HepG2 (cell line): ENCODE data around the gene PEPD. TPM values are rescaled to one million over a fixed set of nuclear protein-coding genes. Genes with fewer than 3 reads are reported as not detected.

Source experiments
- ATAD3A ChIP-seq: sonication (generic); formaldehyde crosslinking; IDR thresholded peaks from 2 replicates; pipeline ENCODE4 v1.4.0; 2020; ENCODE audit warnings: missing genetic modification reagents
- BATF2 ChIP-seq: sonication (generic); formaldehyde crosslinking; IDR thresholded peaks from 2 replicates; pipeline ENCODE4 v1.8.0; 2022; ENCODE audit warnings: mild to moderate bottlenecking, missing genetic modification reagents, moderate library complexity
- FOXC1 ChIP-seq: sonication (generic); formaldehyde crosslinking; IDR thresholded peaks from 2 replicates; pipeline ENCODE4 v1.8.0; 2022; ENCODE audit warnings: mild to moderate bottlenecking, missing genetic modification reagents, borderline replicate concordance
- GATAD1 ChIP-seq: IDR thresholded peaks from 2 replicates; pipeline ENCODE4 v1.6.1; 2016; ENCODE audit warnings: missing genetic modification reagents, missing compliant biosample characterization
- GFI1 ChIP-seq: sonication (generic); formaldehyde crosslinking; IDR thresholded peaks from 2 replicates; pipeline ENCODE4 v1.5.0; 2020; ENCODE audit warnings: missing genetic modification reagents, mild to moderate bottlenecking, borderline replicate concordance
- HES4 ChIP-seq: sonication (generic); formaldehyde crosslinking; IDR thresholded peaks from 2 replicates; pipeline ENCODE4 v1.9.0; 2021; ENCODE audit warnings: mild to moderate bottlenecking, missing genetic modification reagents, borderline replicate concordance
- RXRB ChIP-seq: IDR thresholded peaks from 2 replicates; pipeline ENCODE4 v1.6.1; 2016; ENCODE audit warnings: borderline replicate concordance, missing genetic modification reagents, missing compliant biosample characterization
- TAF15 ChIP-seq: fragments of 200-400 bp; formaldehyde crosslinking; IDR thresholded peaks from one replicate; pipeline ENCODE4 v1.6.1; 2018; ENCODE audit warnings: mild to moderate bottlenecking, low read depth, low read length; ENCODE audit not compliant: poor library complexity, severe bottlenecking
- U2AF2 ChIP-seq: fragments of 200-400 bp; formaldehyde crosslinking; IDR thresholded peaks from 2 replicates; pipeline ENCODE4 v1.6.1; 2017; ENCODE audit warnings: low read depth, mild to moderate bottlenecking, low read length
- ZEB1 ChIP-seq: IDR thresholded peaks from 2 replicates; pipeline ENCODE4 v1.6.1; 2012; ENCODE audit warnings: mild to moderate bottlenecking, low read depth, inconsistent platforms; ENCODE audit not compliant: insufficient replicate concordance
- ZMYM2 ChIP-seq: sonication (generic); formaldehyde crosslinking; IDR thresholded peaks from 2 replicates; pipeline ENCODE4 v1.8.0; 2022; ENCODE audit warnings: mild to moderate bottlenecking, missing genetic modification reagents
- ZNF296 ChIP-seq: sonication (generic); formaldehyde crosslinking; conservative IDR thresholded peaks from 2 replicates; pipeline ENCODE4 v1.5.0; 2020; ENCODE audit warnings: mild to moderate bottlenecking, missing genetic modification reagents
- ZNF30 ChIP-seq: sonication (generic); formaldehyde crosslinking; IDR thresholded peaks from 2 replicates; pipeline ENCODE4 v1.5.0; 2020; ENCODE audit warnings: mild to moderate bottlenecking, missing genetic modification reagents
- ZNF333 ChIP-seq: sonication (generic); formaldehyde crosslinking; IDR thresholded peaks from 2 replicates; pipeline ENCODE4 v1.4.0; 2020; ENCODE audit warnings: mild to moderate bottlenecking, missing genetic modification reagents, borderline replicate concordance
- ZNF460 ChIP-seq: sonication (generic); formaldehyde crosslinking; IDR thresholded peaks from 2 replicates; pipeline ENCODE4 v1.5.1; 2020; ENCODE audit warnings: missing genetic modification reagents, mild to moderate bottlenecking, borderline replicate concordance
- ZNF616 ChIP-seq: sonication (generic); formaldehyde crosslinking; IDR thresholded peaks from 2 replicates; pipeline ENCODE4 v1.5.0; 2020; ENCODE audit warnings: low read depth, mild to moderate bottlenecking, missing genetic modification reagents
- ZNF710 ChIP-seq: sonication (generic); formaldehyde crosslinking; IDR thresholded peaks from 2 replicates; pipeline ENCODE4 v1.5.0; 2020; ENCODE audit warnings: mild to moderate bottlenecking, missing genetic modification reagents, borderline replicate concordance
- ZNF772 ChIP-seq: sonication (generic); formaldehyde crosslinking; IDR thresholded peaks from 2 replicates; pipeline ENCODE4 v1.5.0; 2020; ENCODE audit warnings: mild to moderate bottlenecking, missing genetic modification reagents
- polyA plus RNA-seq, 8 experiments: library from polyadenylated mRNA; depleted of rRNA in 3 of 8; stranded (reverse) in 7 of 8; unstranded in 1 of 8; fragments of >200 nt; fragmentation: Illumina TruSeq in 4 of 8; extraction: Trizol in 4 of 8; gene quantifications; 2 replicates each; pipeline versions ENCODE4 v1.2.1 to v1.2.3, GENCODE V29; 2011 to 2016; ENCODE audit warnings: low read depth in 4 of 8, missing spikeins in 1 of 8, mixed read lengths in 1 of 8; ENCODE audit not compliant: insufficient read depth in 1 of 8
- total RNA-seq, 5 experiments: library from RNA; depleted of rRNA; stranded (reverse); fragments of >200 nt; fragmentation: Illumina TruSeq; extraction: Trizol; gene quantifications; 2 replicates each; pipeline ENCODE4 v1.2.3, GENCODE V29; 2016; ENCODE audit warnings: low read depth in 1 of 5
- TF ChIP-seq, protein P1 (sequence below): sonication (generic); formaldehyde crosslinking; conservative IDR thresholded peaks from 2 replicates; pipeline ENCODE4 v1.4.0; 2020; ENCODE audit warnings: missing genetic modification reagents
- TF ChIP-seq, protein P2 (sequence below): sonication (generic); formaldehyde crosslinking; IDR thresholded peaks from 2 replicates; pipeline ENCODE4 v1.4.0; 2020; ENCODE audit warnings: missing genetic modification reagents, borderline replicate concordance

Gene PEPD
- total and polyA plus RNA-seq, 2 of the 13 experiments (the other 11 are each of a cell fraction or from before 2014, with no cell fraction given), result 60.7 to 75.1 TPM

DNA sequence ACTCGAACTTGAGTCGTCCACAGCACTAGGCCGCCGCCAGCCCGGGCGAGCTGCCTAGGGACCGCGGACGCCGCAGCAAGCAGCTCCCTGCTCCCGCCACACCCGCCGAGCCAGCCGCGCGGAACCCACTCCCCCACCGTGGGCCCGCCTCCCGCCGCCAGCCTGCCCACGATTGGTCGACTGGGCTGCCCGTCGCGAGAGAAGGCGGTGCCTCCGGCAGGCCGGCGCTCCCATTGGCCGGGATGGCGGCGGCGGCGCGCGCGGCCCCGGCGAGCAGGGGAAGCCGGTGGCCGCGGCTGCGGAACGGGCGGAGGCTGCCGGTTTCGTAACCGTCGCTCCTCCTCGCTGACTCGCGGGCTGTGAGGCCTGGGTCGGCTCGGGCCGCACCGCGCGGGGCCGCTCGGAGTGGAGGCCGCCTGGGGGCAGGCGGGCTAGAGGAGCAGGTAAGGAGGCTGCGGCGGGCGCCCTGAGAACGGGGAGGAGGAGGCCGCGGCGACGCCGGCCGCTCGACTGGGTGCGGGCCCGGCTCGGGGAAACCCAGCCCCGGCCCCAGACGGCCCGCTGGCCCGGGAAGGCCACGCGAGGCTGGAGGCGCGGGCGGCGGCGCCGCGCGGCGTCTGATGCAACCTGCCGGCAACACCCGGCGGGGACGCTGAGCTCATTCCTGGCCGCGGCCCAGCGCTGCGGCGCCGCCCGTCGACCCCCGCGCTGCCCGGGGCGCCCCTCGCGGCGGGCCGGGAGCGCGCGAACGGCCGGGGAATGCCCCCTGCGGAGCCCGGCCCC lies 147.9 kb downstream of the PEPD start, which contains the start of gene CEBPG (continued):
- TF ChIP-seq, protein P1, sequence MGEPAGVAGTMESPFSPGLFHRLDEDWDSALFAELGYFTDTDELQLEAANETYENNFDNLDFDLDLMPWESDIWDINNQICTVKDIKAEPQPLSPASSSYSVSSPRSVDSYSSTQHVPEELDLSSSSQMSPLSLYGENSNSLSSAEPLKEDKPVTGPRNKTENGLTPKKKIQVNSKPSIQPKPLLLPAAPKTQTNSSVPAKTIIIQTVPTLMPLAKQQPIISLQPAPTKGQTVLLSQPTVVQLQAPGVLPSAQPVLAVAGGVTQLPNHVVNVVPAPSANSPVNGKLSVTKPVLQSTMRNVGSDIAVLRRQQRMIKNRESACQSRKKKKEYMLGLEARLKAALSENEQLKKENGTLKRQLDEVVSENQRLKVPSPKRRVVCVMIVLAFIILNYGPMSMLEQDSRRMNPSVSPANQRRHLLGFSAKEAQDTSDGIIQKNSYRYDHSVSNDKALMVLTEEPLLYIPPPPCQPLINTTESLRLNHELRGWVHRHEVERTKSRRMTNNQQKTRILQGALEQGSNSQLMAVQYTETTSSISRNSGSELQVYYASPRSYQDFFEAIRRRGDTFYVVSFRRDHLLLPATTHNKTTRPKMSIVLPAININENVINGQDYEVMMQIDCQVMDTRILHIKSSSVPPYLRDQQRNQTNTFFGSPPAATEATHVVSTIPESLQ (CRISPR knock-in tag), result no peak
- TF ChIP-seq U2AF2, result no peak
- TF ChIP-seq GATAD1 (CRISPR knock-in tag), result 0 out of 2 replicates have a peak, but pooled peaks have one; percentile 50
- TF ChIP-seq ZMYM2 (CRISPR knock-in tag), result no peak
- peak; percentile 44 for TF ChIP-seq TAF15
- TF ChIP-seq ZNF460 (CRISPR knock-in tag), result no peak
- no peak for TF ChIP-seq ATAD3A (CRISPR knock-in tag)
- TF ChIP-seq ZNF710 (CRISPR knock-in tag), result no peak
- 0 out of 2 replicates have a peak, but pooled peaks have one; percentile 78 for TF ChIP-seq FOXC1 (CRISPR knock-in tag)
- TF ChIP-seq RXRB, result no peak; the same call in 1 of the 2 replicates
- no peak for TF ChIP-seq ZEB1
- TF ChIP-seq ZNF333 (CRISPR knock-in tag), result no peak
- no peak for TF ChIP-seq GFI1 (CRISPR knock-in tag)
- TF ChIP-seq BATF2, result no peak
- TF ChIP-seq ZNF296 (CRISPR knock-in tag), result no peak
- TF ChIP-seq ZNF30 (CRISPR knock-in tag), result no peak; the same call in 1 of the 2 replicates
- TF ChIP-seq ZNF616 (CRISPR knock-in tag), result peak; percentile 65; the same call in 1 of the 2 replicates
- peak; percentile 82; the same call in 1 of the 2 replicates for TF ChIP-seq HES4
- TF ChIP-seq ZNF772 (CRISPR knock-in tag), result no peak; the same call in 1 of the 2 replicates
- TF ChIP-seq, protein P2, sequence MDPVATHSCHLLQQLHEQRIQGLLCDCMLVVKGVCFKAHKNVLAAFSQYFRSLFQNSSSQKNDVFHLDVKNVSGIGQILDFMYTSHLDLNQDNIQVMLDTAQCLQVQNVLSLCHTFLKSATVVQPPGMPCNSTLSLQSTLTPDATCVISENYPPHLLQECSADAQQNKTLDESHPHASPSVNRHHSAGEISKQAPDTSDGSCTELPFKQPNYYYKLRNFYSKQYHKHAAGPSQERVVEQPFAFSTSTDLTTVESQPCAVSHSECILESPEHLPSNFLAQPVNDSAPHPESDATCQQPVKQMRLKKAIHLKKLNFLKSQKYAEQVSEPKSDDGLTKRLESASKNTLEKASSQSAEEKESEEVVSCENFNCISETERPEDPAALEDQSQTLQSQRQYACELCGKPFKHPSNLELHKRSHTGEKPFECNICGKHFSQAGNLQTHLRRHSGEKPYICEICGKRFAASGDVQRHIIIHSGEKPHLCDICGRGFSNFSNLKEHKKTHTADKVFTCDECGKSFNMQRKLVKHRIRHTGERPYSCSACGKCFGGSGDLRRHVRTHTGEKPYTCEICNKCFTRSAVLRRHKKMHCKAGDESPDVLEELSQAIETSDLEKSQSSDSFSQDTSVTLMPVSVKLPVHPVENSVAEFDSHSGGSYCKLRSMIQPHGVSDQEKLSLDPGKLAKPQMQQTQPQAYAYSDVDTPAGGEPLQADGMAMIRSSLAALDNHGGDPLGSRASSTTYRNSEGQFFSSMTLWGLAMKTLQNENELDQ, result no peak
